HS-27A (cell line): Measurements from ENCODE around the gene GJA4.

Experiments
- DNase-seq: peaks from one replicate; pipeline ENCODE4 v3.0.0-alpha.2; 2012; ENCODE audit warnings: low read depth, missing footprints

GJA4 gene

DNA sequence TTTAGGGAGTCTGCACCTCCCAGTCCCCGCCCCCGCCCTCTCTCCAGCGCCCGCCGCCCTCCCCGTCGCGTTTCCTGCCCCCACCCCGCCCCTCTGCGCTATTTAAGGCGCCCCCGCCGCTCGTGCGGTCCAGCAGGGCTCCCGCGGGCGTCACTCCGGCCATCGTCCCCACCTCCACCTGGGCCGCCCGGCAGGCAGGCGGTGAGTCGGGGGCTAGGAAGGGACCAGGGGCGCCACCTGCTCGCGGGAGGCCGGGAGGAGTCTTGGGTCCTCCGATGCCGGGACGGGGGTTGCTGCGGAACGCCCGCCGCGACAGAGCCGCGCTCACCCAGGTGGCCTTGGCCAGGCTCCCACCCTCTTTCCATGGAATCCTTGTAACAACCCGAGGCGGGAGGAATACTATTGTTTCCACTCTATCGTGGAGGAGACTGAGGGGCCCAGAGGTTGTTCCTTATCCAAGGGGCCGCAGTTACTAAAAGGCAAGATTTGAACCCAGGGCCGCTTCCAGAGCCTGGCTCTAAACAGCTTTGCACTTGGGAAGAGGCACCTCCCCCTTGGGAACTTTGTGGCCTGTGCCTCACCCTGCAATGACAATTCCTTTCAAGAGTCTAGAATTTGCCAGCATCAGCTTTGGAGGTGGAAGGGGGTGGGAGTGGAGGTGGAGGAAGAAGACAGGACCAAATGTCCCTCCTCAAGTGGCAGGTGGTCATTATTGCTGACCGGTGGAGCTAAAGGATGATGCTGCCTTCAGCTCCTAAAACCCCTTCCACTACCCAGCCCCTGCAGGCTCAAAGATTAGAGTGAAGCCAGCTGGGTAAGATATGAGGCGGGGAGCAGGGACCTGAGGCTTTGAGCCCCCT, at the start of gene GJA4:
GJA4 (plus strand) TSS at position 132 of the 860 bp plus-strand sequence. CDS start 1,215 bp downstream, outside the sequence.
- DNase-seq = no peak

DNA sequence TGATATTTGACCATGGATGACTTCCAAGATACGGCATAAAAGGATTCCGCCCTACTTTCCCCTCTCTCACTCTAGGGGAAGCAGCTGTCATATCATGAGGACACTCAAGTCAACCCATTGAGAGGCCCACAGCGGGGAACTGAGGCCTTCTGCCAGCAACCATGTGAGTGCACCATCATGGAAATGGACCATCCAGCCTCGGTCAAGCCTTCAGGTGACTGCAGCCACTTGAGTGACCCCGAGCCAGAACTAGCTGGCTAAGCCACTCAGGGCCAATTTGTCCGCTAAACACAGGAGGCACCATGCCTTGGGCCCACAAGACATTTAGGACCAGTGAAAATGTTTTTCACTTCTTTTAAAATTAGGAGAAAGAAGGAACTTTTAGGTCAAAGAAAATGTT, 49.0 kb upstream of the GJA4 start:
- no peak for DNase-seq

DNA sequence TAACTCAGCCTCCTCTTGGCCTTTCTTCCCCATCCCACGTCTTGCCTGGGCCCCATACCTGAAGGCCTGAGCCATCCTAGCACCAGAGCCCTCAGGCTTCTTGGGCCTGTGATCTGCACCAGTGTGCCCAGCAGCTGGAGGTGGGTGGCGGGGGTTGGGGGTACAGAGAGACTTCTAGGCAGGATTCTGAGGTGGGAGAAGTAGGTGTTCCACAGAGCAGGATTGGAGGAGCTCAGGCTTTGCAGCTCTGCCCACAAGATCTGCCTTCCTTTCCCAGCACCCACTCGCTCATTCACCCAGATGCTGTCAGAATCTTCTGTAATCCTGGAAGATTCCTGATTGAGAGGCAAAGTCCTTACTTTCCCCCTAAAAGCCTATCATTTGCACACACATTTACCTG, 47.9 kb upstream of the GJA4 start:
- no peak for DNase-seq

DNA sequence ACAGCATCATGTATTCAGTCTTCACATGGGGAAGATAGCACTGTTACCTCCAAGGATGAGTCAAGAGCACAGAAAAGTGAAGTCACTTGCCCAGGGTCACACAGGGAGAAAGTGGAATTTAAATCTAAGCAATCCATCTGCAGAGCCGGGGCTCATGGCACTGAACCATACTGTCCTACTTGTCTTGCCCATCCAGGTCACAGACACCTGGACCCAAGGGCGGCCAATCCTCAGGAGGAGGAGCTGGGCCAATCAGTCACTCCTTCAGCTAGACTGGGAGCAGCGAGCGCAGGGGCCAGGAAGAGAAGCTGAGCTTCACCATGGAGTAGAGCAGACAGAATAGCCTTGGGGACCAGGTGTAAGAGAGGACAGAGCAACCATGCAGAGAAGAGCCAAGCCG, 47.1 kb upstream of the GJA4 start:
- no peak for DNase-seq

DNA sequence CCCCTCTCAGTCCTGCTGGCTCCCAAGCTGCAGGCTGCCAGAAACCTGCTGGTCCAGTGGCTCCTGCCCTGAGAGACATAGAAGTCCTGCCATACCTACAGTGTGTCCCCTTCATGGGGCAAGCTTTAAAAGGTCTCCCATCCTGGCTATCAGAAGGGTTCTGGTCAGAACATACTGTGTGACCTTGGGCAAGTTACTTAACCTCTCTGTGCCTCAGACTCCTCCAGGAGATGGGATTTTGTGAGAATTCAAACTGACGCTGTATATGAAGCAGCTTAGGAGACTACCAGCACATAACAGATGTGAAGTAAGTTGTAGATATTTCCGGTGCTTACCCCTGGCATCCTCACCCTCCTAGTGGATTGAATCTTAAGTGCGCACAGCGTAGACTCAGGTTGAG, 46.7 kb upstream of the GJA4 start:
- DNase-seq = no peak

DNA sequence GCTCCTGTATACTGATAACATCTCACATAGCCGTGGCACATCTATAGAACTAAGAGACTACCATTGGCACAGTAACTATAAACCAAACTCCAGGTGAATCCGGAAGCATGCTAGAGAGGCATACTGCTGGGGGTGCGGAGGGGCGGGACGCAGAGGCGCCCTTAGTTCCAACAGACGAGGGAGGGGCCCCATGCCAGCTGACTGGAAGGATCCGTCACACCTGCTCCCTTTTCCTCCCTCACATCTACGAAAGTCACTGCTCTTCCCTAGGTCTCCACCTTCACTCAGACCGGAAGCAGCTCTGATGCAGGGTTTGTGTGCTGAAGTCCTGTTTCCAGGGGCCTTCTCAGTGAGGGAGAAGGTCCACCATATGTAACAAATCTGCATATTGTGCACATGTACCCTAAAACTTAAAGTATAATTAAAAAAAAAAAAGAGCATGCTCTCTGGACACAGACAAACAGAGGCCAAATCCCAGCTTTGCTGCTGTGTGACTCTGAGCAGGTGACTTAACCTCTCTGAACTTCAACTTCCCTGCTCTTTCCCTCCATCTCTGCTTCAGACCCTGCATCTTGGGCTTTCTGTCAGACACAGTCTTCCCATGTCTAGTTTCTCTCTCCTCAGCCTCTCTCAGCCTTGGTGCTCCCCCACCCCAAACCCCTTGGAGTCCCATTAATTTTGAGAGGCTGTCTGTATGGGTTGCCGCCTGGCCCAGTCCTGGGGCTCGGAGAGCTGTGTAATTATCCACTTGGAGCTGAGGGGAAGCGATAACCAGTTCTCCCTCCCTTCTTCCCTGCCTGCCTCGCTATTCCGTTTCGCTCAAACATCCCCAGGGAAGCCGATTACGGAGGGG, 45.8 kb upstream of the GJA4 start:
- no peak for DNase-seq

DNA sequence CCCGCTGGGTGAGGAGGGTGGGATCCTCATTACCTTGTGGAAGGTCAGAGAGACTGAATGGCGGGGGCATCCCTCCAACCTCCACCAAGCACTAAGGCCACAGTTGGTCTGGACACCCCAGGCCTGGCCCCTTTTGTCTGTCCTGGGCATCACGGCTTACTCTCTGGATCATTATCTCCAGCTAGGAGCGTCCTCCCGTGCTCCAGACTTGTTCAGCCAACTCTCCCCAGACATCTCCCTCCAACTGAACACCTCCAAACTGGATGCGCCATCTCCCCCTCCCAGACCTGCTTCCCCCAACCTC, 45.2 kb upstream of the GJA4 start:
- DNase-seq = no peak

DNA sequence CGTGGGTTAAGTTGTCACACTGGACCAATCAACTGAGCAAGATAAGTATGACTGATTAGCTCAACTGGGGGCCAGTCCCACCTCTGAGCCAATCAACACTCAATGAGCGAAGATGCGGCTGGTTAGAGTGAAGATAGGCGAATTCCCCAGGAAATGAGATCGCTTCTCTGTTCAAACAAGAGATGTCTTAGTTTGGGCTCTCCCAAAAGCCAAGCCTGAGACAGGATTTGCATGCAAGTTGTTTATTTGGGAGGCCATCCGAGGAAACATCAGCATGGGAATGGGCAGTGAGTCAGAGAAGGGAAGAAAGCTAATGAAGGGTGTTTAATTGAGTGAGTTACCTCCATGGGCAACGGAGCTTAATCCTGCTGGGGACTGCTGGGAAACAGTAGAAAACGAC, 42.8 kb upstream of the GJA4 start:
- no peak for DNase-seq

DNA sequence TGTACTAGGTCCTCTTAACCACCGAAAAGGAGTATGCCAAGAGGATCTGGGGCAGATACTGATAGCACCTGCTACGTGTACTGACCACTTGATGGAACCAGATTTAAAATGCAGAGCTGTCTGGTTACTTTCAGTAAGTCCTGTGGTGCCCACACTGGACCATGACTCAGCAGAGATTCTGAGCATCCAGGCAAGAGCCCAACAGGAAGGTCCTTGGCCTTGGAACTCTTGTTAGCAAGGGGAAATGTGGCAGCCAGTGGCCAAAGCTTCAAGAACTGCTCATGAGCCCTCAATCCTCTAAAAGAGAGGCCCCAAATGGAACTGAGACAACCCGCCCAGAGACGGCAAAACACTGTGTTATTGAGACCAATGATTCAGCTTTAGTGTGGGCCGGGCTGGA, 42.2 kb upstream of the GJA4 start:
- DNase-seq = no peak

DNA sequence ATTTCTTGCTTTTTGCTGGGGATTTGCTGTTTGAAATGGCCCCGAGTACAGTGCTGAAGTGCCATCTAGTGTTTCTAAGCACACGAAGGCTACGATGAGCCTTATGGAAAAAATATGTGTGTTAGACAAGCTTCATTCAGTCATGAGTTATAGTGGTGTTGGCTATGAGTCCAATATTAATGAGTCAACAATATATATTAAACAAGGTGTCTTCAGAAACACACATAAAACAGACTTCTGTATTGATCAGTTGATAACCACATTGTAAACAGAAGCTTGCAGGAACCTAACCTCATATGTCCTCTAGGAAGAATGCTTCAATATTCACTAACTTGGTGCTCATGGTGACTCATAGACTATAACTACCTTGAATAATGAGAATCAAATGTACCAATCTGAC, 39.6 kb upstream of the GJA4 start:
- DNase-seq = no peak

DNA sequence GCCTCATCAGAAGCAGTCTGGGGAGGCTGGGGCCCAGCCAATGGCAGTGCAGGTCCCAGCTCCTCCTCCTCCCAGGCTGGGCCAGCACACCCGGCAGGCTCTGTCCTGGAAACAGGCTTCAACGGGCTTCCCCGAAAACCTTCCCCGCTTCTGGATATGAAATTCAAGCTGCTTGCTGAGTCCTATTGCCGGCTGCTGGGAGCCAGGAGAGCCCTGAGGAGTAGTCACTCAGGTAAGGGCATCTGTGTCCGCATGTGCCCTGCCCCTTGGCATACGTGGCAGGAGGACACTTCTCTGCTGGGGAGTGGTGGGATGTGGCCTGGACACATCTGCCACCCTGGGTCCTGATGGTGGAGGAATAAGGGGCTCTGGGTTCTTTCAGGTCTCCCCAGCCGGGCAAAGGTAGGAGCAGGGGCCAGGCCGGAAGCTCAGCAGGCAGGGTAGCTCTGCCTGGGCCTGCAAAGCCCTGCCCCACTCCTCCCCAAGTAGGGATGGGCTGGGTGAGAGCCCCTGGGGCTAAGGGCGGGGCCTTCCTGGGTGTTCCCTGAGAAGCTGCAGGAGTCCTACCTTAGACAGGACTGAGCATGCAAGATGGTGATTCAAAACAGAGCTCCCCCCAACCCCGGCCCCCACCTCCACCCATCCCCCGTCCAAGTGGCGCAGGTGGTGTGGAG, 37.7 kb upstream of the GJA4 start, which contains the start of gene GJB5:
GJB5 (plus strand) TSS at position 84 of the 674 bp plus-strand sequence. CDS start 2,284 bp downstream, outside the sequence.
- no peak for DNase-seq

DNA sequence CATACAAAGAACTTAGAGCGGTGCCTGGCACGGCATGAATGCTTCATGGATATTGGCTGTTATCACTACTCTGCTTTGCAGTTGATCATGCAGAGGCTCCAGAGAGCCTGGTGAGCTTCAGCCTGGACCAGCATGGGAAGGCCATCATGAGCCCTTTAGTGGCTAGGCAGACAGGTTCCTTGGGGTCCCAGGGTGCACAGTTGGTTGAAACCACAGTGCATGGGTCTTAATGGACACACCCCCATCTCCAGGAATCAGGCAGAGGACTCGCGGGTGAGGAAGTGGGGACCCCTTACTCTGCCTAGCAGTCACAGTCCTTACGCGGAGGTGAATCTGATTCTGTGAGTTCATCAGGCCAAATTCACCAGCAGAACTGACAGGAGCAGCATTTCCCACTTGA, 36.8 kb upstream of the GJA4 start:
- no peak for DNase-seq

DNA sequence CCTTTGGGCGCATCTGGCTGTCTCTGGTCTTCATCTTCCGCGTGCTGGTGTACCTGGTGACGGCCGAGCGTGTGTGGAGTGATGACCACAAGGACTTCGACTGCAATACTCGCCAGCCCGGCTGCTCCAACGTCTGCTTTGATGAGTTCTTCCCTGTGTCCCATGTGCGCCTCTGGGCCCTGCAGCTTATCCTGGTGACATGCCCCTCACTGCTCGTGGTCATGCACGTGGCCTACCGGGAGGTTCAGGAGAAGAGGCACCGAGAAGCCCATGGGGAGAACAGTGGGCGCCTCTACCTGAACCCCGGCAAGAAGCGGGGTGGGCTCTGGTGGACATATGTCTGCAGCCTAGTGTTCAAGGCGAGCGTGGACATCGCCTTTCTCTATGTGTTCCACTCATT, 35.4 kb upstream of the GJA4 start:
- no peak for DNase-seq

DNA sequence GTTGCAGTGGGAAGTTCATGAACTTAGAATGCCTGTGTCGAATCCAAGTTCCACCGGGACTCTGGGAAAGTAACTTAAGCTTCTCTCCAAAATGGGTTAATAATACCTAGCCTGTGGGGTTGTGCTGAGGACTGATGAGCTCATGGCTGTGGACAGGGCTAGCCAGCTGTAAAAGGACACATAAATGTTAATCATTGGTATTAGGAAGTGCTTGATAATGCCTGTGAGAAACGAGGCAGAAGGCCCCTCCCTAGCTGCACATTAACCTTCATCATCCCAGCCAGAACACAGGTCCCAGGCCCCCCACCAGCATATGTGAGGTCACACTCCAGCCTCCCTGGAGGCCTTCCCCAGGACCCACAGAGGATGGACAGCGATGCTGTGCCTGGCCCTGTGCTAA, 34.0 kb upstream of the GJA4 start:
- DNase-seq = no peak

DNA sequence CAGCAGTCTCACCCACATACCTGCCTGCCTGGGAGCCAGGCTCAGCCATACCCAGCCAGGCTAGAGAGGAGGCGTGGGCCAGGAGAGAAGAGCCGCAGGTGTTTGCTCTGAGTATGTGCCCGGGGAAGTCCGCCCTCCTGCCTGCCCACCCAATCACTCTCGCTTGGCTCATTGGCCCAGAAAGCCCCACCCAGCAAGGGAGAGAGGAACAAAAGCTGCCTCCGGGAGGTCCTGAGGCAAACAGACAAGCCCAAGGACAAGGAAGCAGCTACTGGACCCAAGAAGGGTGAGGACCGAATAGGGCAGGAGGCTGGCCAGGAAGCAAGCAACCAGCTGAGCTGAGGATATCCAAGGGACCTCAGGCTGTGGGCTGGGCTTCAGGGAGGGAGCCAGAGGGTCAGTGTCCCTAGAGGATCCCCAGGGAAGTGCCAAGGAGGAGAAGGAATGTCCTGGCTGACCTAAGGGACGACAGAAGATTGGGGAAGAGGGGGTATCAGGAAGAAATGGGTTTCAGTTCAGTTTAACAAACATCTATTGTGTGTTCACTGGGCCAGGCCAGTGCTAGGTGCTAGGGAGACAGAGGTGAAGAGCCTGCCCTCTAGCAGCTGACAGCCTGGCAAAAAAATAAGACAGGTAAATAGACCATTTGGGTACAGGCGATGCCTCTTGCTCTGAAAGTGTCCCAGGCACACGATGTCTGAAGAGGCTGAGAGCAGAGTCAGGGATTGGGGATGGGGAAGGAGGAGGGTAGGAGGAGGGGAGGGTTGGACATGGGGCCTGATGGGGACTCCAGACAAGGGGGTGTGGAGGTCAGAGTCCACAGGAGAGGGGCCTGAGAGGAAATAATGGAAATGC, 33.1 kb upstream of the GJA4 start, which contains the start of gene GJB4:
GJB4 (plus strand) TSS at position 238 of the 855 bp plus-strand sequence. CDS start 1,515 bp downstream, outside the sequence.
- DNase-seq = no peak

DNA sequence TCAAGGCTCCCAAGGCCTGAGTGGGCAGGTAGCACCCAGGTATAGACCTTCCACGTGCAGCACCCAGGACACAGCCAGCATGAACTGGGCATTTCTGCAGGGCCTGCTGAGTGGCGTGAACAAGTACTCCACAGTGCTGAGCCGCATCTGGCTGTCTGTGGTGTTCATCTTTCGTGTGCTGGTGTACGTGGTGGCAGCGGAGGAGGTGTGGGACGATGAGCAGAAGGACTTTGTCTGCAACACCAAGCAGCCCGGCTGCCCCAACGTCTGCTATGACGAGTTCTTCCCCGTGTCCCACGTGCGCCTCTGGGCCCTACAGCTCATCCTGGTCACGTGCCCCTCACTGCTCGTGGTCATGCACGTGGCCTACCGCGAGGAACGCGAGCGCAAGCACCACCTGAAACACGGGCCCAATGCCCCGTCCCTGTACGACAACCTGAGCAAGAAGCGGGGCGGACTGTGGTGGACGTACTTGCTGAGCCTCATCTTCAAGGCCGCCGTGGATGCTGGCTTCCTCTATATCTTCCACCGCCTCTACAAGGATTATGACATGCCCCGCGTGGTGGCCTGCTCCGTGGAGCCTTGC, 31.5 kb upstream of the GJA4 start:
- DNase-seq = no peak

DNA sequence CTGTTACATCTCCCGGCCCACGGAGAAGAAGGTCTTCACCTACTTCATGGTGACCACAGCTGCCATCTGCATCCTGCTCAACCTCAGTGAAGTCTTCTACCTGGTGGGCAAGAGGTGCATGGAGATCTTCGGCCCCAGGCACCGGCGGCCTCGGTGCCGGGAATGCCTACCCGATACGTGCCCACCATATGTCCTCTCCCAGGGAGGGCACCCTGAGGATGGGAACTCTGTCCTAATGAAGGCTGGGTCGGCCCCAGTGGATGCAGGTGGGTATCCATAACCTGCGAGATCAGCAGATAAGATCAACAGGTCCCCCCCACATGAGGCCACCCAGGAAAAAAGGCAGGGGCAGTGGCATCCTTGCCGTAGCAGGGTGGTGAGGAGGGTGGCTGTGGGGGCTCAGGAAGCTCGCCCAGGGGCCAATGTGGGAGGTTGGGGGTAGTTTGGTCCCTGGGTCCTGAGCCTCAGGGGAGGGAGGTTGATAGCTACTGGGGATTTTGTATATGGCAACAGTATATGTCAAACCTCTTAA, 31.0 kb upstream of the GJA4 start:
- no peak for DNase-seq

DNA sequence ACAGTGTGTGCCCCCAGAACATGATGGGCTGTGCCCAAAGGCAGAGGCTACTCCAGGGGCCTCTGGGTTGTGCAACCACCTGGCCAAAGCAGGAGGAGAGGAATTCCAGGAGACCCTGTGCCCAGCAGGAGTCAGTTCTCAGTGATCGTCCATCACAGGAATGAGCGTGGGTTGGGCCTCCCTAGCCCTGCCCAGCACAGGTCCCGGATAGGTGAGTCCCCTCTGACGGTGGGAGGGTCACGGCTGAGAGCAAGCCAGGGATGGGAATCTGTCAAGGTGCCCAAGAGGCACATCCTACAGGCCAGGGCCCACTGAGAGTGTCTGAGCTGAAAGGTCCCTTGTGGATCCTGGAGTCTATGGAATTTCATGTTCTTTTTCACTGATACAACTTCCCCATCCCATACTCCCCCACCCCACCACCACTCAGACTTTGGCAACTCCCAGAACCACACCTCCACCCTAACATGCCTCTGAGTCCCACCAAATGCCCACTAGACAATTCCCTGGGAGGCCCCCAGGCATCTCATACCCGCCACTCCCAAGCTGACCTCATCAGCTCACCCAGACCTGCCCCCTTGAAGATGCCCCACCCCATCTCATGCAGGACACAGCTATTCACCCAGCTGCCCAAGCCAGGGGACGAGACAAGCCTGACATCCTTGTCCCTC, 30.2 kb upstream of the GJA4 start:
- DNase-seq = no peak

DNA sequence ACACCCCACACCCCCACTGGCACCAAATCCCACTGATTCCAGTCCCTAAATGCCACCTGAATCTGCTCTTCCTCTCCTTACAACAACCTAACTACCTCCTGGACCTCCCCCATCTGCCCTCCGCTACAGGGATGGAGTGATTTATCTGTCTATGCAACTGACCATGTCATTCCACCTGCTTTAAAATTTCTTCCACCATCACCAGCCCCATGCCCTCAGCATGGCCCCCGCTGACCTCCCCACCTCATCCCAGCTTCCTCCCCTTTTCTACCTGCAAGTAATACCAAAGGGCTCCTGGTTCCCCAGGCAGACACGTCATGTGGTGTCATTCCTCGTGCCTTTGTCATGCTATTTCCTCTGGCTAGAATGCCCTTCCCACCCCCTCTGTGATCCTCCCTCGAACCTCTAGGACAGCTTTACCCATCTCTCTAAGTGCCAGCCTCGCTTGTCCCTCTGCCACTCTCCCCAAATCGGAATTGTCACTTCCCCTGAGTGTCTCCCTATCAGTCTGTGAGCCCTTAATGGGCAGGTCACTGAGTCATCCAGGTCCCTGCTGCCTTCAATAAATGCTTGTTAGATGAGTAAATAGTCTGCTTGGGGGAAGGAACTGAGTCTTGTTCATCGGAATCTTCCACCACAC, 29.5 kb upstream of the GJA4 start:
- DNase-seq = no peak

DNA sequence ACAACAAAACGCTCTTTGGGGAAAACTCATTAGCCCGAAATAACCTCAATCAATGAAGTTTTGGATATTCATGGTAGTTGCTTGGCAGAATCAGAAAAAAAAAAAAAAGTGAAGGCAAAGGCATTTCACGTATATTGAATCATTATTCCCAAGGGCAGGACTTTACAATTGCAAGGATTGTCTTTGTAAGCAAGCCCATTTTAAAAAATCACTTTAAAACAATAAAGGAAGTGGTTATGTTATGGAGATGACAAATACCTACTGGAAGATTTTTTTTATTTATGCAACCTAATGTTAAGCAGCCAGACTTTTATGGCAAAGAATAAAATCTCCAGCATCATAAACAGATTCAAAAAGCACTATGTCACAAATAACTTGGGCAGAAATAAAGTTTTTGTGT, 23.9 kb upstream of the GJA4 start:
- DNase-seq = no peak
